GM08714 (cell line): ENCODE measurements around the gene JPH3.

Experiments used
- H3K4me3 ChIP-seq: fragments of 200-500 bp; sonication (Bioruptor generic); 2 replicates; pipeline ENCODE4 v1.5.1; 2014; ENCODE audit warnings: mild to moderate bottlenecking, low read length, inconsistent platforms
- ZNF274 ChIP-seq: IDR thresholded peaks from 2 replicates; pipeline ENCODE4 v1.6.1; 2012; ENCODE audit warnings: mild to moderate bottlenecking, low read depth, low read length

JPH3 gene

DNA sequence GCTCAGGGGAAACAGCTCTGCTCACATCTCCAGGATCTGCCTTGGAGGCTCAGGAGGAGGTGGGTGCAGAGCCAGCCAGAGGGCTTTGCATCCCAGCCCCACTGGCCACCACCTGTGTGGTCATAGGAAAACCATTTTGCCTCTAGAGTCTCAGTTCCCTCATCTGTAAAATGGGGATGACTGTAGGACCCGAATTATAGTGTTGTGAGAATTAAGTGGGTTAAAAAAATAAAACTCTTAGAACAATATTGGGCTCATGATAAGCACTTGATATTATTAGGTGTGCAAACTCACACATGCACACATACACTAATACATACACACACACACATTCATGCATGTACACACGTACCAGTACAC, 19.4 kb upstream of the JPH3 start:
- H3K4me3 ChIP-seq, result no peak overlapping the region
- no peak for TF ChIP-seq ZNF274

DNA sequence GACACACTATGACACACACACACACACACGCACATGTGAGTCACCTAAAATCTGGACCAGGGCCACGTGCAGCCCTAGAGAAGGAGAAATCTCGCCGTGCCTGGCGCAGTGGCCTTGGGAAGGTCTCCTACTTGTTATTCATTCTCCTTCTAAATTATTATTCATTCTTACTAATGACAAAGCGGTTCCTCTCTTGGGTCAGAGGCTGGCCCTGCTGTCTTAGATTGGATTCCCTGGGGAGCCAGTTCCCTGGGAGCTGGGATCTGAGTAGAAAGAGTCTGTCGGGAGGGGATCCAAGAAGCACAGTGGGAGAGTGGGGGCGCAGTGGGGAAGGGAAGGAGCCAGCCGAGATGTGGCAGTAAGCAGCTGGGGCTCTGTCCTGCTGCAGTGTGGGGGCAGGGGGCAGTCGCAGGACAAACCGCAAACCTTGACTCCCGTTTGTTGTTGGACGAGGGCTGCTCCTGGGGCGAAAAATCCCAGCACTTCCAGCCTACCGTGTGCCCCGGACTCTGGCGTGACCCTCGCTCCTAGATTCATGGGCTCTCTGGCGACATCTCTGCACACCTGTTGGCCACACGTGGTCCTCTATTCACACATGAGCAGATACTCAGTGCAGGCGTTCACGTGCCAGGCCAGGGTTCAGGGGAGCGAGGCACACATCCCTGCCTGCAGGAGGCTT, 18.7 kb upstream of the JPH3 start:
- H3K4me3 ChIP-seq, result no peak overlapping the region
- no peak for TF ChIP-seq ZNF274

DNA sequence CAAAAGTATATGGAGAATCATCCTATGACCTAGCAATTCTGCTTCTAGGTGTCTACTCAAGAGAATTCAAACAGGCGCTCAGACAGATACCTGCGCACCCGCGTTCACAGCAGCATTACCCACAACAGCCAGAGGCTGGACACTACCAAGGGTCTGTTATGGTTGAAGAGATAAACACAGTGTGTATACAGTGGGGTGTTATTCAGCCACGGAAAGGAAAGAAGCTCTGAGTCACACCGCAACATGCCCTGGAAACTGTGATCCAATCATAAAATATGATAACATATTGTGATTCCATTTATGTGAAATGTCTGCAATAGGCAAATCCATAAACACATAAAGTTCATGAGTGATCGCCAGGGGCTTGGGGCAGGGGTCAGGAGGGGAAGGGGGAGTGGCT, 18.0 kb upstream of the JPH3 start:
- no peak overlapping the region for H3K4me3 ChIP-seq
- no peak for TF ChIP-seq ZNF274

DNA sequence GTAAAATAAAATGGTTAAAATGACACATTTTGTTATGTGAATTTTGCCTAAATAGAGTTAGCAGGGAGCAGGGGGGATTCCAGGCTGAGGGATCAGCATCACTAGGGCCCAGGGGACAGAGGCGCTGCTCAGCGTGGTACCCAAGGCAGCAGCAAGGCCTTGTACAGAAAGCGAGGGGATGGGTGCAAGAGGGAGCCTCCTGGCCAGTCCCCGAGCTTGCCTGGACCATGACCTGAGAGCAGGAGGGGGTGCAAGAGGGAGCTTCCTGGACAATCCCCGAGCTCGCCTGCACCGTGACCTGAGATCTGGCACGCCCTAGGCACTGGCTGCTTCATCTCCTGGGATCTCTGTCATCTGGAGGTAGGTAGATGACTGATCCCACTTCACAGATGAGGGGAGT, 17.3 kb upstream of the JPH3 start:
- H3K4me3 ChIP-seq, result no peak overlapping the region
- TF ChIP-seq ZNF274, result no peak

DNA sequence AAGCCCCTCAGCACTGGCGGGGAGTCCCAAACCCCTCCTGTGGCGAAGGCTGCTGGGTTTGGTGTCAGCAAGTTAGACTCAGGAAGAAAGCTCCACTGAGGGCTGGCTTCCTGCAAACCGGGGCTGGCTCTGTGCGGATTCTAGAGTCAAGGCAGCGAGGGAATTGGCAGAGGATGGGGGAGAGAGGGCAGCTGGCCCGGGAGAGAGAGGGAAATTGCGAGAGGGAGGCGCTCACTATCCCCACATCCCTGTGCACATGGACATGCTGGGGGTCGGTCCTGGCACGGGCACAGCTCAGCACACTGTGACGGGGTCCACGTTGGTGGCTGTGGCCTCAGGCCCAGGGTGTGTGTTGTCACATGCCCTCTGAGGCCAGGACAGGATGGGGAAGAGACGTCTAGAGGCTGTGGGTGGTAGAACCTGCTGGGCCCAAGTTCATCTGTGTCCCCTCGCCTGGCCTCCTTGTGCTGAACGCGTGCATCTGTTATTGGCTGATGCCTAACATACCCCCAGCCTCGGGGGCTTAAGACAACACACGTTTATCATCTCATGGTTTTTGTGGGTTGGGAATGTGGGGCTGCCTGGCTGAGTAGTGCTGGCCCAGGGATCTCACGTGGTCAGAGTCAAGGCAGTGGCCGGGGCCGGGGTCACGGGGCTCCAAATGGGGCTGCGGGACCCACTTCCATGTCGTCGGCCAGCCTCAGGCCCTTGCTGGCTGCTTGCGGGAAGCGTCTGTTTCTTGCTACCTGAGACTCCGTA, 16.7 kb upstream of the JPH3 start:
- no peak for TF ChIP-seq ZNF274
- H3K4me3 ChIP-seq, result no peak overlapping the region

DNA sequence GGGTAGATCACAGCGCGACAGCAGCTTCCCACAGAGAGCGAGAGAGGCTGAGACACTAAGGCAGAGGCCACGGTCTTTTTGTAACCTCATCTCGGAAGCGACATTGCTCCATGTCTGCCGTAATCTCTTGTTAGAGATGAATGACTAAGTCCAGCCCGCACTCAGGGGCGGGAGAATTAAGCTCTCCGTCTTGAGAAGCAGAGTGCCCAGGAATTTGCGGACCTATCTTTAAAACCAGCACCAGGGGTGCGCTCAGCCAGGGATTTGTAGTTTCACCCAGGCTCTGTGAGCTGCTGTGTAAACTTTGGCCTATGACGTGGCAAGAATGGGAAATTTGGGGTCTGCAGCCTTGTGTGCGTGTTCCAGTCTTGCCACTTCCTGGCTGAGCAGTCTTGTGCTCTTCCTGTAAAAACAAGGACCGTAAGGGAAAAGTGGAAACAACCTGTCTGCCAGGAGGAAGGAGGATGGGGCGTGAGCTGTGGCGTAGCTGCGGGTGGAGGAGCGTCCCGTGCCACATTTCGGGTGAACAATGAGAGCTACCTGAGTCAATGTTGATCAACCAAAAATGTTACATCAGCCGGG, 16.0 kb upstream of the JPH3 start:
- TF ChIP-seq ZNF274, result no peak
- H3K4me3 ChIP-seq, result no peak overlapping the region

DNA sequence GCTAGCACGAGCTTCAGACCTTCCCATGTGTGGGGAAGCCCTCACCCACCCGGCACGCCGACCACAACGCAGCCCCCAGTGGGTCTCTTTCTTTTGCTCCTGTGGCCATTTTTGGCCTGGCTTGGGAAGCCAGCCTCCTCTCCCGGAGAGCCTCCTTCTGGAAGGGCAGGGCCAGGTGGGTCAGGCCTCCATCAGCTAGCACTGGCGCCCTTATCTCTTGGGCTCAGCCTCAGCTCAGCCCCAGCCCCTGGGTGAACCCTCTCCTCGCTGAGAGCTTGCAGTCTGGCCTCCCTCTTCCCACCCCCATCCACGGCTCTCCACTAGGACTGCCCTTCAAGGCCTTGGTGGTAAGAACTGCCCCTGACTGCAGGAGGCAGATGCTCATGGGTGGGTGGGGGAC, 14.7 kb upstream of the JPH3 start:
- no peak overlapping the region for H3K4me3 ChIP-seq
- TF ChIP-seq ZNF274, result no peak

DNA sequence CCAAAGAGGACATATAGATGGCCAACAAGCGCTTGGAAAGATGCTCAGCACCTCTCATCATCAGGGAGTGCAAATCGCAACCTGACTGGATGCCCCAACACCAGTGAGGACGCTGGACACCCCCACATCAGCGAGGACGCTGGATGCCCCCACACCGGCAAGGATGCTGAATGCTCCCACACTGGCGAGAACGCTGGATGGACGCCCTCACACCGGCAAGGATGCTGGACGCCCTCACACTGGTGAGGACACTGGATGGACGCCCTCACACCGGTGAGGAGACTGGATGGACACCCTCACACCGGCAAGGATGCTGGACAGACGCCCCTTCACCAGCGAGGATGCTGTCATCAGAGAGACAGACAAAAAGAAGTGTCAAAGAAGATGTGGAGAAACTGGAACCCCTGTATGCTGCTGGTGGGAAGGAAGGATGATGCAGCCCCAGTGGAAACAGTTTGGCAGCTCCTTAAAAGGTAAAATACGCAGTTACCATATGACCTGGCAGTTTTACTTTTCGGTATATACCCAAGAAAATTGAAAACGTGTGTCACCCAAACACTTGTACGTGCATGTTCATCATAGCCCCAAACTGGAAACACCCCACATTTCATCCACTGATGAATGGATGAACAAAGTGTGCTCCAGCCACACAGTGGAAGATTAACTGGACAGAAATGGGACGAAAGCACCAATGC, 10.1 kb upstream of the JPH3 start:
- no peak for TF ChIP-seq ZNF274
- no peak overlapping the region for H3K4me3 ChIP-seq

DNA sequence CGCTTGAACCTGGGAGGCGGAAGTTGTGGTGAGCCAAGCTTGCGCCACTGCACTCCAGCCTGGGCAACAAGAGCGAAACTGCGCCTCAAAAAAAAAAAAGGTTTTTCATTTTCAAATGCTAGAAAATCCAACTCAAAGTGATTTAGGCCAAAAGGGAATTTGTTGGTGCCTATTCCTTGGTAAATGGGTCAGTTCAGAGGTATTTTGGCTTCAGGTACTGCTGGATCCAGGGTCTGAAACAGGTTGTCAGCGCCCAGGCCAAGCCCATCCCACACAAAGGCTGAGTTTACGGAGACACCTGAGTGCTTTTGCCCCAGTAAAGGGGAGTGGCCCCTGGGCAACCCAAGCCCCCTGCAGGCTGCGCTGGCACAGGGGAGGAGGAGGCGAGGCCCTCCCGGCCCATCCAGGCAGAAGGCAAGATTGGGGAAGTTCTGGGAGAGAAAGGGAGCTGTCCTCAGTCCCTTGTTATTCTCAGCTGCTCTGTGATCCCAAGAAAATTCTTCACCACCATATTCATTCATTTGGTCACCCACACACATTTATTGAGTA, 8.5 kb upstream of the JPH3 start:
- no peak for TF ChIP-seq ZNF274

DNA sequence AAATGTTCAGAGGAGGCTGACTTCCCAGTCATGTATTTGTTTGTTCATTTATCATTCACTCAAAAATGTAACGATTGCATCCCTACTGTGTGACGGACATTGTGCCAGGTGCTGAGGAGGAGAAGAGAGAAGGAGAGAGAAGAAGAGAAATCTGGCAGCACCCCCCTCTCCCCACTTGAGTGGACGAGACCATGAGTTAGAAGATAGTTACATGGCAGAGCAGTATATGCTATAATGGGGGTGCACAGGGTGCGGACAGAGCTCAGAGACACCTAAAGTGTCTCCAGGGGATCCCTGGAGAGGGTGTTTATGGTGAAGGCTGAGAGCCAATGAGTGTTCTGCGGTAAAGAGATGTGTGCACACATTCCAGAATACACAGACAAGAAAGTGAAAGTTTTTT, 6.6 kb upstream of the JPH3 start:
- no peak for TF ChIP-seq ZNF274

More for the DNA sequence above, 8.5 kb upstream of the JPH3 start:
- no peak overlapping the region for H3K4me3 ChIP-seq

DNA sequence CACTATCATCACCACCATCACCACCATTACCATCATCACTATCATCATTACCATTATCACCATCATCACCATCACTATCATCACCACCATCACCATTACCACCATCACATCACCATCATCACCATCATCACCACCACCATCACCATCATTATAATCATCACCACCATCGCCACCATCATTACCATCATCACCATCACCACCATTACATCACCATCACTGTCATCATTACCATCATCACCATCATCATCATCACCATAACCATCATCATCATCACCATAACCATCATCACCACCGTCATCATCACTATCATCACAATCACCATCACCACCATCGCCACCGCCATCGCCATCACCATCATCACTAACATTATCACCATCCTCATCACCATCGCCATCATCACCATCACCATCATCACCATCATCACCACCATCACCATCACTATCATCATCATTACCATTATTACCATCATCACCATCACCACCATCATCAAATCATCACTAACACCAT, 4.9 kb upstream of the JPH3 start:
- no peak for TF ChIP-seq ZNF274

More for the DNA sequence above, 6.6 kb upstream of the JPH3 start:
- no peak overlapping the region for H3K4me3 ChIP-seq

DNA sequence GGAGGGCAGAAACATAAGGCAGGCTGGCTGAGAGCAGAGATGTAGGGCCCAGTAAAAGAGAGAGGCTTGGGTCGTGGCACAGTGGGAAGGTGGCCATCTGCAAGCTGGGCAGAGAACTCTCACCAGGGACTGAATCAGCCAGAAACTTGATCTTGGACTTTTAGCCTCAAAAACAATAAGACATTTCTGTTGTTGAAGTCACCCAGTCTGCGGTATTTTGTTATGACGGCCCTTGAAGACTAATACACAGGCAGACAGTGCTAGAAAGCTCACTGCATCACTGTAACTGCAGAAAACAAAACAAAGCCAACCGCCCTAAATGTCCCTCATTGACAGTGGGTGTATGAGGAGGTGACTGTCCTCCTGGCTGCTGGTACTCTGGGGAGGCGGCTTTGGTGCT, 3.9 kb upstream of the JPH3 start:
- no peak overlapping the region for H3K4me3 ChIP-seq
- no peak for TF ChIP-seq ZNF274

More for the DNA sequence above, 4.9 kb upstream of the JPH3 start:
- H3K4me3 ChIP-seq, result no peak overlapping the region

DNA sequence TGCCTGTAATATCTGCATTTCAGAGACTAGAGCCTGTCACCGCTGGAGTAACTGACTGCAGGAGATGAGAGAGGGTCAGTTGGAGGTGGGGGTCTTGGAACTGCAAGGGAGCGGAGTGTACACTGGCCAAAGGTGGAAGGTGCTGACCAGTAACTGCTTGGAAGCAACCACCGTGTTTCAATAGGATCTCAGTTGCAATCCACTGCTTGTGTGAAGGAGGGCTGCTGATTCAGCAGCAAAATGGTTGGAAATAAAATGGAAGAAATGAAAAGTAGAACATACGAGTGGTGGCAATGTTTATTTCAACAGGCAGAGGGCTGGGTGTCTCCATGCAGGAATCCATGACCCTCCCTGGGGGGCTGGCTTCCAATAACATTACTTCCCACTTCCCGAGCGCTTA, 2.1 kb upstream of the JPH3 start:
- no peak overlapping the region for H3K4me3 ChIP-seq
- TF ChIP-seq ZNF274, result no peak

DNA sequence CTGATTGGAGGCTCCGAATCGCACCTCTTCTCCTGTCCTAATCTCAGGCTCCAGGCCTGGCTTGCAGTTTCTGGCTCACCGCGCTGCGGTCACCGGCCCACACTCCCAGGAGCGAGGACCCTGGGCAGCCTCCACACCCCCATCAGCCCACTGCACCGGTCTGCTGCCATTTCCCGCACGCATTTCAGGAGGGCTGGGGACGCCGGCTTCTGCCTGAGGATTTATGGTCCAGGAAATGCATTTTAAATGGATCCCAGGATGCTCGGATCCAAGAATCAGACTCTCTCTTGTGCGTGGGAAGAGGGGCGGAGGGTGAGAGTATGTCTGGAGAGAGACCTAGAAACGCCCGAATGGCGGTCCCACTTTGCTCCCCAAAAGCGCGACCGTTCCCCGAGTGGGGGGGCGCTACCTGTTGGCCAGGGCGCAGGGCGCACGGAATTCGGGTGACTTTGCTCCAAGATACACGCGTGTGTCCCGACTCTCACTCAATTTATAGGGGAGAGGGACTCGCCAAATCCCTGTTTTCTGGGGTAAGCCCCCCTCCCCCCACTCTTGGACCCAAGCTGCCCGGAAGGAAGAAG, 817 bp upstream of the JPH3 start:
- no peak for TF ChIP-seq ZNF274
- no peak overlapping the region for H3K4me3 ChIP-seq
